HG03442 (cell line): ENCODE measurements around the gene ALKBH6.
A peak's percentile ranks its signal among the peaks of the same experiment; 100 is the strongest.

Experiments
- ATAC-seq: cut with Tn5 transposase; IDR thresholded peaks from one replicate; pipeline ENCODE4 v1.9.1; 2021; ENCODE audit warnings: mild to moderate bottlenecking, moderate library complexity; ENCODE audit not compliant: unreplicated experiment

The ALKBH6 gene

DNA sequence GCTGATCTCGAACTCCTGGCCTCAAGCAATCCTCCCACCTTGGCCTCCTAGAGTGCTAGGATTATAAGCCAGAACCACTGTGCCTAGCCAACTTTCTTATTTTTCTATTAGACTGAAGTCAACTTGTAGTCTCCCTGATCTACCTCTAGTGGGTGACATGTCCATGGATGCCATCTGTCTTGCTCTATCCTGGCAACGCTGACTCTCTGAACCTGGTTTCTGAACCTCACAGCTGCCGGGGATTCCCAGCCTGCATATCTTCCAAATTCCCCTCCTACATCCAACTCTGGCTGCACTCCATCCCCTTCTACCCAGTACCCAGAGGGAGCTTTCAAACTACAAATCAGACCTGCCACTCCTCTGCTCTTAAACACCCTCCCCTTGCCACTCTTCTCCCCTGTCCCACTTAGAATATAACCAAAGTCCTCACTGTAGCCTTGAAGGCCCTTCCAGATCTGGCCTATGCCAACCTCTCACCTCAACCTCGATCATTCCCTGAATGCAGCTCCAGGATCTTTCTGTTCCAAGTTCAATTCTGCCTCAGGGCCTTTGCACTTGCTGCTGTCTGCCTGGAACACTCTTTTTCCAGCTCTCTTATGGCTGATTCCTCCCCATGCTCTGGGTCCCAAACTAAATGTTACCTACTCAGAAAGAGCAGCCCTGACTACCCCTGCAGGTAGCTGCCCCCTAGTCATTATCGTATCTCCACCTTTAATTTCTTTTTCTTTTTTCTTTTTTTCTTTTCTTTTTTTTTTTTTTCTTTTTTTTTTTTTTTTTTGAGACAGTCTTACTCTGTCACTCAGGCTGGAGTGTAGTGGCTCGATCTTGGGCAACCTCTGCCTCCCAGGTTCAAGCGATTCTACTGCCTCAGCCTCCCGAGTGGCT lies 16.5 kb upstream of the ALKBH6 start:
- no peak for ATAC-seq

DNA sequence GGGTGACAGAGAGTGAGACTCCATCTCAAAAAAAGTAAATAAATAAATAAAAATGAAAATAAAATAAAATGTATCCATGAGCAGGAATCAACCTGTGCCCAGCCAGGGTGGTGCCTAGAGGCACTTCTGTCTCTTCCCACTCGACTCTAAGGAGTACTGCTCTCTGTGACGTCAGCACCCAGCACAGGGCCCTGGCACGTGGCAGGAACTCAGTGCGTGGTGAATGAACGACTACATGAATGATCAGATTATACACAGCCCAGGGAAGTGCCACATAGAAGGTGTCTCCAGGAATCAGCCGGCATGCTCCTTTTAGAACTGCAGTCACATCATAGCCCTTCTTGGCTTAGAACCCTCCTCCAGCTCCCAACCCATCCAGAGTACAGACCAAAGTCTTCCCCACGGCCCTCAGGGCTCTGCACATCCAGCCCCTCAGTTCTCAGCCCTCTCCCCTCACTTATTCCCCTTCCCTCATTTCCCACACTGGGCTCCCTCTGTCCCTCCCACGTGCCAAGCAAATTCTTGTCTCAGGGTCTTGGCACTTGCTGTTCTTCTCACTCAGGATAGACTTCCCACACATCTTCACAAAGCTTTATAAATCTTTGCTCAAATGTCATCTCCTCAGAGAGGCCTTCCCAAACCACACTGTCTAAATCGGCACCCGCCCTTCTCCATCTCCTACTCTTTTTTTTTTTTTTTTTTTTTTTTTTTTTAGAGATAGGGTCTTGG lies 14.5 kb upstream of the ALKBH6 start:
- ATAC-seq, result no peak

DNA sequence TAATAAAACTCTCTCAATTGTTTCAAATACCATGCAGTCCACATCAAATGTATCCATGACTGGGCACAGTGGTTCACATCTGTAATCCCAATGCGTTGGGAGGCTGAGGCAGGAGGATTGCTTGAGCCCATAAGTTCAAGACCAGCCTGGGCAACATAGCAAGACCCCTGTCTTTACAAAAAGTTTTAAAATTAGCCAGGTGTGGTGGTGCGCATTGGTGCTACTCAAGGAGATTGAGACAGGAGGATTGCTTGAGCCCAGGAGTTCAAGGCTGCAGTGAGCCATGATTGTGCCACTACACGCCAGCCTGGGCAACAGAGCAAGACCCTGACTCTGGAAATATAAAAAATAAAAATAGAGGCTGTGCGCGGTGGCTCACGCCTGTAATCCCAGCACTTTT lies 13.7 kb upstream of the ALKBH6 start:
- ATAC-seq, result no peak

- no peak for ATAC-seq
Observed at GRCh38 chr19:36026091-36026876, 12.3 kb upstream of the ALKBH6 start.

GRCh38 chr19:36025541-36025940 lies 11.5 kb upstream of the ALKBH6 start:
- no peak for ATAC-seq

- no peak for ATAC-seq
Observed at GRCh38 chr19:36023432-36023831, 9.4 kb upstream of the ALKBH6 start.

DNA sequence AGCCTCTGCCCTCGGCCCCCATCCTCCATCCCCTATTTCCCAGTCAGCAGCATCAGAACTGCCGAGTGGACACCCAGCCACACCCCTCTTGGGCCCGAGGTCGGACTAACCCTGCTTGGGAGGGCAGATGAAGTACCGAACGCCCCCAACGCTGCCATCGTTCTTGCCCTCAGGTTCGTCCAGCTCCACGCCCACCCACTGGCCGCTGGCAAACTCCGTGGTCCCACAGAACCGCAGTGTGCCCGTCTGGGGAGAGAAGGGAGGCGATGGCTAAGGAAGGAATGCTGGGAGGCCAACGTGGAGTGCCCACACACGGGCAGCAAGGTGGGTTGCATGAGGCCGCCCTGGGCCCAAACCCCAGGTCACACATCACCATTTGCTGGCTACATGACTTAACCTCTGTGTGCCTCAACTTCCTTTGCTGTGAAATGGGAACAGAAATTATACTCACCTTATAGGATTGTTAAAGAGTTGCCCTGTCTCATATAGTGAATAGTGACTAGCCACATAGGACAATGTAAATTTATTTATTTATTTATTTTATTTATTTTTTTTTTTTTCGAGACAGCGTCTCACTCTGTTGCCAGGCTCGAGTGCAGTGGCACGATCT lies 5.2 kb upstream of the ALKBH6 start:
- no peak for ATAC-seq

GRCh38 chr19:36013280-36014011 lies 567 bp downstream of the ALKBH6 start:
- ATAC-seq, result no peak

- no peak for ATAC-seq
Observed at GRCh38 chr19:36010402-36010801, 3.6 kb downstream of the ALKBH6 start.

DNA sequence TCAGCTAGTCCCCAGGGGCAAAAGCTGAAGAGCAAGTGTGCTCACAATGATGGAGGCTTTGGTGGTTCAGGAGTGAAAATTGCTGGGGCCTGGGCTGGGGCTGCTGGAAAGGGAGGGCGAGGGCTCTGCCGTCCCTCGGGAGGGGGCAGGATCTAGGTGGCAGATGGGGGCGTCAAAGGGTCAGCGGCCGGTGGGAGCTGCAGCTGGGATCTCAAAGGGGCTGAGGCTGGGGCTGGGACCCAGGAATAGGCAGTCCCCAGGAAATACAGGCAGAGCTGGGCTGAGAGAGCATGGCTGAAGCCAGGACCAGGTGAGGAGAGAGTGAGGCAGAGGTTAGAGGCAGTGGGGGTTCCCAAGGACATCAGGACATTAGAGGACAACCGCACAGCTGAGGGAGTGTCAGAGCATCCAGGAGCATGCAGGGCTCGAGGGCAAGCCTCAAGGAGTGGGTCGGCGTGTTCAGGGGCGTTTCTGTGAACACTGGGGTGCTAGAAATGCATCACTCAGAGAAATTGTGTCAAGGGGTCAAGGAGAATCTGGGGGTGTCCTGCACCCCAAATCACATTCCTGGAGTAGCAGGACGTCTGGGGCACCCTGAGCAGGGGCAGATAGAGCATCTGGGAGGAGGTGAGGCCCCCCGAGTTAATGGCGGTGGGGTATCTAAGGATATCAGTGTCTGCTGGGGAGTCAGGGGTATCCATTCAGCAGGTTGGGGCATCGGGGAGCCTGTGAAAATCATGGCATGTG lies 4.2 kb downstream of the ALKBH6 start:
- no peak for ATAC-seq

- ATAC-seq, result no peak
Observed at GRCh38 chr19:36009220-36009619, 4.8 kb downstream of the ALKBH6 start.

DNA sequence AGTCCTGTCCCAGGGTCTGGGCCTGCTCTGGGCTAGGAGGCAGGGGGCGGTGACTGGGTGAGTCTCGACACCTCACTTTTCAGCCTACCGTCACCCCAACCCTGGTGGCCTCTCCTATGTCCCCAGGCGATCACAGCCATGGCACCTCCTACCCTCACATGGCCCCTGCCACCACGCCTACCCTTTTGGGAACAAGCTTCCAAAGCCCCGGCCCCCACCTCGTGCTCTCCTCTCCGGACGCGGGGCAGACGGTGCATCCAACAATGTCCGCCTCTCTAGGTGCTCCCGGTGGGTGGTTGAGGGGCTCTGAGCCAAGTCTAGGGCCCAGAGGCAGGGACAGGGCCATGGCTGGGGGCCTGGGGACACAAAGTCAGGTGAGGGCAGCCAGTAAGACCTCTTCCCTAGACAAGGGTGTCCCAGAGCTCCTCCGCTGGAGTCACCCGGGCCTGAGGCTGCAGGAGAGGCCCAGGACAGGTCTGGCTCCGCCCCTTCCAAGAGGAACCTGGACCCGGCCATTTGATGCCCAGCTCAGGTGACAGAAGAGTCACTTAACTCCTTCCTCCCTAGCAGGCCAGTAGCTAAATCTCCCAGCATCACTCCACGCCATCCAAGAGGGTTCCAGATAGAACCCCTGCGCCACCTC lies 5.6 kb downstream of the ALKBH6 start, which contains the start of gene SYNE4:
Gene SYNE4, minus strand, starts transcription at position 478 of the 643 bp plus-strand sequence. Its CDS starts 132 bp downstream, at position 346.
- ATAC-seq, result no peak

DNA sequence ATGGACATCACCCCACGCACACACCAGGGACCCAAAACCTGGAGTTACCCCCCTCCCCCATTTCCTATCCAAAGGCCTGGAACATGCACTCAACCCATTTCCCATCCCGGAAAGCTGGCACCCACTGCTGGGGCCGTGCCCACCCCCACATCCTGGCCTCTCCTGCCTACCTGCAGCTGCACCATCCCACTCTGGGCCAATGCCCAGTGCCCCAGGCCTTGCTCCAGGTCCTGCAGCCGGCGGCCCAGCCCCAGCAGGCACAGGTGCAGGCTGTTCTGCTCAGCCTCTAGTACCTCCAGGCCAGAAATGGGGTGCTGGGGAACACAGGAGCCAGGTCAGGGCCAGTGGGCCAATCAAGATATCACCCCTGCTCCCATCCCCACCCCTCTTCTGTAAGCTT lies 7.1 kb downstream of the ALKBH6 start:
- ATAC-seq, result no peak

DNA sequence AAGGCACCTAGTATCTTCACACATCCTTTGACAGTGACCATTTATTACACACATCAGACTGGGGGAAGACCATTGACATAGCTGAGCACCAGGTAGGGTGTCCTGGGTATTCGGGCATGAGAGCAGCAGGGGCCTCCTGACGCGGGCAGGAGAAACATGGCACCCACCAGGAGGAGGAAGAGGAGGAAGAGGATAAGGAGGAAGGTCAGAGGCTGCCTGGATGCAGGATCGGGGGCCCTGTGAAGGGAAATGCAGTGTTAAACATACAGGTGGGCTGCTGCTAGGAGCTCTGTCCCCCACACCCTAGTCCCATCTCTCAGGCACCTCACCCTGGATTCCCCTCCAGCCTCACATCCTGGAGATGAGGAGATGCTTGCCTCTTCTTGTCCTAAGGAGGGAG lies 10.7 kb downstream of the ALKBH6 start:
- ATAC-seq, result no peak

GRCh38 chr19:36001605-36002004 lies 12.4 kb downstream of the ALKBH6 start:
- no peak for ATAC-seq

GRCh38 chr19:35996777-35997176 lies 17.2 kb downstream of the ALKBH6 start:
- no peak for ATAC-seq

GRCh38 chr19:35995048-35995993 lies 18.7 kb downstream of the ALKBH6 start, which contains the start of gene SDHAF1:
SDHAF1 (plus strand) TSS chr19:35995188; CDS start chr19:35995275, 87 bp downstream.
- ATAC-seq, result peak; percentile 67
